Chondrocyte (in vitro differentiated cells): ENCODE data around the gene PBX1. TPM values are rescaled to one million over a fixed set of nuclear protein-coding genes. Genes with fewer than 3 reads are reported as not detected.

Source experiments
- DNase-seq: peaks from one replicate; pipeline ENCODE4 v3.0.0; 2021; ENCODE audit warnings: mixed read lengths, low spot score
- H3K27ac Mint-ChIP-seq: one replicate; pipeline ENCODE4 v1.8.0; 2021; ENCODE audit warnings: mild to moderate bottlenecking, moderate library complexity, mixed read lengths; ENCODE audit not compliant: unreplicated experiment
- H3K27me3 Mint-ChIP-seq: 2 replicates; pipeline ENCODE4 v1.8.0; 2021; ENCODE audit warnings: low read depth, mixed read lengths
- H3K36me3 Mint-ChIP-seq: 2 replicates; pipeline ENCODE4 v1.8.0; 2021; ENCODE audit warnings: low read depth, mixed read lengths
- H3K4me1 Mint-ChIP-seq: 2 replicates; pipeline ENCODE4 v1.8.0; 2021; ENCODE audit warnings: low read depth, mild to moderate bottlenecking, mixed read lengths
- H3K4me3 Mint-ChIP-seq: one replicate; pipeline ENCODE4 v1.8.0; 2021; ENCODE audit warnings: mild to moderate bottlenecking, moderate library complexity, mixed read lengths; ENCODE audit not compliant: unreplicated experiment
- H3K9me3 Mint-ChIP-seq: 2 replicates; pipeline ENCODE4 v1.8.0; 2021; ENCODE audit warnings: low read depth, mixed read lengths
- CTCF ChIP-seq: fragments of 200-600 bp; sonication (generic); IDR thresholded peaks from 2 replicates; pipeline ENCODE4 v1.5.0; 2021; ENCODE audit warnings: antibody characterized with exemption, mild to moderate bottlenecking, moderate library complexity
- total RNA-seq: library from RNA; stranded (reverse); gene quantifications from 3 replicates; pipeline ENCODE4 v1.2.1, GENCODE V29; 2021

PBX1 gene
- total RNA-seq, 1 donor from 2014 or later: 23.0 TPM

DNA sequence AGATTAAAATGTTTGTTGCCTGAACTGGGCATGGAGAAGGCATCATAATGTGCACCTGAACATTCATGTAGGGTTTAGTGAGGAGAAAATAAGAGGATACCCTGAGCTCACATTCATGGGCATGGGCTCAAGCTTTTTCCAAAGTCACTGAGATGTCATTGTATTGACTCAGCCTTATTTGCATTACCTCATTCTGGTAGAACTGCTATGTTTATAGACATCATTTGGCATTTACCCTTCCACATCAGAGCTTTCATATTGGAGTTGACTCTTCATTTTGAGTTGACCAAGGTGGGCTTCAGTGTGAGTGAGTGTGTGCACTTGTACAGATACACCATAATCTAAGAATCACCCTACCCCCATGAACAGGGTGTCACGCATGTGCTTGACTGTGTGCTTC lies 143.2 kb downstream of the PBX1 start:
- Mint-ChIP-seq H3K27ac (no peak overlapping the region), H3K4me3 (no peak overlapping the region), H3K36me3 (no peaks in the 10 kb centered on the region), H3K9me3 (no peaks in the 10 kb centered on the region), H3K27me3 (no peaks in the 10 kb centered on the region), H3K4me1 (peaks cover 8% of the 10 kb centered on the region)
- no peak for TF ChIP-seq CTCF
- no peak for DNase-seq

DNA sequence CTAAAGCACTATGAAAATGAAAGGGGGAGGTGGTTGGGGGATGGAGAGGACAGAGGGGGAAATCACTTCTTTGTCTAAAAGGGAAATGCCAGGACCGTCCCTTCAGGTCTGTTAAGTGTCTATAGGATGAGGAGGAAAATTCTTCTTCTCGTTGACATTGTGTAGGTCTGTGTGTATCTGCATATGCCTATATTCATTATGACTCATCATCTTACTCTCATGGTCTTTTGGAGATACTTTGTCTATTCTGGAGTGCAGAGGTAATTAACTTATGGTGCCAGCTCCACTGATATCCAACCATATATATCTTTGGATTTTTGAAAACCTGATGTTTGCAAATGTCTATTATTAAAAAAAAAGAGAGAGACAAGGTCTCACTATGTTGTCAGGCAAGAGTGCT lies 143.7 kb downstream of the PBX1 start:
- H3K4me3 Mint-ChIP-seq: no peak overlapping the region
- no peak for DNase-seq
- H3K27me3 Mint-ChIP-seq: no peaks in the 10 kb centered on the region
- no peak overlapping the region for H3K27ac Mint-ChIP-seq
- TF ChIP-seq CTCF: no peak
- no peaks in the 10 kb centered on the region for H3K36me3 Mint-ChIP-seq
- peaks cover 12% of the 10 kb centered on the region for H3K4me1 Mint-ChIP-seq
- no peaks in the 10 kb centered on the region for H3K9me3 Mint-ChIP-seq

DNA sequence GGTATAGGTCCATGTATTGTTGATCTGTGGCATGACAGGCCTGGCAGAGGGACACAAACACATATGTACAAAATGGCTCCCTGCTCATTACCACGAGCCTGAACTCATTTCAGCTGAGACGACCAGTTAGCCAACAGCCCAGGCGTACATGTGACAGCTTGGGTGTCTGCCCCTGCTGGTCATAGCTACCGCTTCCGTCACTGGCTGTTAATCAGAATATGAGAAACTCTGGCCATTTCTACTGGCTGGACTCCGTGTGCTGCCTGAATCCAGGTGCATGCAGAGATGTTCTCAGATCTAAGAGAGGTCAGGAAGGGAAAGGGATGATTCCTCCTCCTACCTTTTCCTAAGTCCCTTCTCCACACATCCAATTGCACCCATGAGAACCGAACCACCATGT lies 144.5 kb downstream of the PBX1 start:
- H3K4me1 Mint-ChIP-seq: peaks cover 17% of the 10 kb centered on the region
- DNase-seq: no peak

DNA sequence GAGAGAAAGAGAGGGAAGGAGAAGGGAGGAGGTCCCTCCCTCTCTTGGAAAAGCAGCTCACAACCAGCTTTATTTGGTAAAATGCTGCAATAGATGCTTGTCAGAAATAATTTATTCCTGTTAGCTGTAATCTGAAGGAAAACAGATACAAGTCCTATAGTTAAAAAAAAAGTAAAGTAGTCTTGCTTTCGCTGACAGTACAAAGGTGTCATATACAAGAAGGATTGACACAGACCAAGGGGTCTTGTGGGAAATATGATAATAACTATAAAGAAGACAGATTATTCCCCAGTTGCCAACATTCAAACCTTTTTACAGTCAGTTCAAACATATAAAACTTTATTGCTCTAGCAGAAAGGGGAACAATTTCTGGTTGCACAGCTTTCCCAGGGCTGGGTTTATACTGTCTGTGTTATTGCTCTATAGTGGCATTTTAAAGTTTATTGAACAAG lies 145.0 kb downstream of the PBX1 start:
- Mint-ChIP-seq H3K27me3 (no peaks in the 10 kb centered on the region), H3K4me1 (peaks cover 21% of the 10 kb centered on the region), H3K27ac (no peak overlapping the region), H3K4me3 (no peak overlapping the region), H3K36me3 (no peaks in the 10 kb centered on the region), H3K9me3 (no peaks in the 10 kb centered on the region)
- DNase-seq: no peak
- TF ChIP-seq CTCF: no peak

More for the DNA sequence above, 144.5 kb downstream of the PBX1 start:
- no peak overlapping the region for H3K4me3 Mint-ChIP-seq
- no peak overlapping the region for H3K27ac Mint-ChIP-seq
- H3K36me3 Mint-ChIP-seq: no peaks in the 10 kb centered on the region
- no peaks in the 10 kb centered on the region for H3K9me3 Mint-ChIP-seq
- TF ChIP-seq CTCF: no peak
- H3K27me3 Mint-ChIP-seq: no peaks in the 10 kb centered on the region

DNA sequence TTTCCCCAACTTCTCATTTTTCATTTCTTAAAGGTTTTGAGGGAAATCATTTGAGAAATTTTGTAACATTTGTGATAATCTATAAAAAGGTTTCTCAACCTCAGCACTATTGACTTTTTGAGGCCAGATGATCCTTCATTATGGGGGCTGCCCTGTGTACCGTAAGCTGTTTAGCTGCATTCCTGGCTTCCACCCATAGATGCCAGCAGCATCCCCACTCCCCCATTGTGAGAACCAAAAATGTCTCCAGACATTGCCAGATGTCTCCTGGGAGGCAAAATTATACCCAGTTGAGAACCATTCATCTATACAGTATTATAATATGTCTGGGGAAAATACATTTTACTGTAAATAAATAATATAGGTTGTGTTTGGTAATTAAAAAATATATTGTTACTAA lies 146.0 kb downstream of the PBX1 start:
- Mint-ChIP-seq H3K9me3 (no peaks in the 10 kb centered on the region), H3K27ac (no peak overlapping the region), H3K27me3 (no peaks in the 10 kb centered on the region), H3K4me1 (peaks cover 30% of the 10 kb centered on the region), H3K36me3 (no peaks in the 10 kb centered on the region), H3K4me3 (no peak overlapping the region)
- DNase-seq: no peak
- TF ChIP-seq CTCF: peak; percentile 51
